CD14-positive monocyte (primary cell): ENCODE results near the gene GAGE10. TPM values are rescaled to one million over a fixed set of nuclear protein-coding genes. Genes with fewer than 3 reads are reported as not detected.
"Not testable (repeated sequence)": the region's sequence is repeated elsewhere in the genome, so short reads cannot be mapped to it uniquely, and the experiment has no call there.

Source experiments
- DNase-seq, 3 donors: peaks; one replicate each; pipeline ENCODE4 v3.0.0-alpha.2; 2011 to 2022
- H2AFZ ChIP-seq: 2 replicates; pipeline ENCODE4 v1.6.0; 2012; ENCODE audit warnings: mild to moderate bottlenecking, low read depth, low read length, inconsistent platforms; ENCODE audit not compliant: insufficient read depth, poor library complexity, severe bottlenecking
- H3K27ac ChIP-seq, 2 donors: 1 replicate in 1 of 2; 2 replicates in 1 of 2; pipeline ENCODE4 v1.5.1; 2012 to 2013; ENCODE audit warnings: low read length in 2 of 2, control low read depth in 1 of 2, inconsistent platforms in 1 of 2, low read depth in 1 of 2, mild to moderate bottlenecking in 1 of 2
- H3K27me3 ChIP-seq, 2 donors: one replicate each; pipeline versions ENCODE4 v1.6.0 to v1.6.1; 2011 to 2013; ENCODE audit warnings: low read length in 2 of 2; ENCODE audit not compliant: control insufficient read depth in 2 of 2, insufficient read depth in 2 of 2
- H3K36me3 ChIP-seq, 2 donors: replicated peaks in 1 of 2; 1 replicate in 1 of 2; 2 replicates in 1 of 2; pipeline versions ENCODE4 v1.5.1 to v1.6.1; 2012 to 2013; ENCODE audit warnings: low read length in 2 of 2, control low read depth in 1 of 2, inconsistent platforms in 1 of 2, mild to moderate bottlenecking in 1 of 2; ENCODE audit not compliant: insufficient read depth in 2 of 2, control insufficient read depth in 1 of 2
- H3K4me1 ChIP-seq, 2 donors: 1 replicate in 1 of 2; 2 replicates in 1 of 2; pipeline versions ENCODE4 v1.5.1 to v1.6.1; 2012 to 2013; ENCODE audit warnings: low read length in 2 of 2, control low read depth in 1 of 2, inconsistent platforms in 1 of 2, mild to moderate bottlenecking in 1 of 2, moderate library complexity in 1 of 2; ENCODE audit not compliant: insufficient read depth in 2 of 2, control insufficient read depth in 1 of 2
- H3K4me2 ChIP-seq: replicated peaks from 2 replicates; pipeline ENCODE3; 2012; ENCODE audit warnings: low read length, moderate library complexity, mild to moderate bottlenecking; ENCODE audit not compliant: poor library complexity, severe bottlenecking; ENCODE audit errors: extremely low read depth
- H3K4me3 ChIP-seq, 3 experiments: fragments of 200-600 bp in 1 of 3; sonication (generic) in 1 of 3; replicated peaks in 1 of 3; 1 replicate in 2 of 3; 2 replicates in 1 of 3; pipeline ENCODE4 v1.5.1; 2011 to 2013; ENCODE audit warnings: low read length in 3 of 3, mild to moderate bottlenecking in 3 of 3, control low read depth in 2 of 3, low read depth in 2 of 3, inconsistent platforms in 1 of 3, moderate library complexity in 1 of 3
- H3K79me2 ChIP-seq: 2 replicates; pipeline ENCODE4 v1.6.0; 2012; ENCODE audit warnings: mild to moderate bottlenecking, control low read depth, inconsistent platforms, low read length, moderate library complexity; ENCODE audit not compliant: insufficient read depth
- H3K9ac ChIP-seq: 2 replicates; pipeline ENCODE4 v1.6.0; 2017; ENCODE audit warnings: low read length, mild to moderate bottlenecking; ENCODE audit not compliant: insufficient read depth, poor library complexity, severe bottlenecking
- H3K9me3 ChIP-seq, 2 donors: replicated peaks in 1 of 2; 1 replicate in 1 of 2; 2 replicates in 1 of 2; pipeline versions ENCODE4 v1.5.1 to v1.6.1; 2012 to 2013; ENCODE audit warnings: low read length in 2 of 2, control low read depth in 1 of 2; ENCODE audit not compliant: control insufficient read depth in 1 of 2, insufficient read depth in 1 of 2
- H4K20me1 ChIP-seq: 2 replicates; pipeline ENCODE4 v1.6.0; 2012; ENCODE audit warnings: mild to moderate bottlenecking, low read length, control low read depth, moderate library complexity; ENCODE audit not compliant: insufficient read depth
- H3K27ac Mint-ChIP-seq, 7 donors: one replicate each; pipeline ENCODE4 v1.8.0; 2020; ENCODE audit warnings: mild to moderate bottlenecking in 7 of 7, mixed read lengths in 7 of 7, moderate library complexity in 6 of 7, inconsistent platforms in 2 of 7
- H3K27me3 Mint-ChIP-seq, 3 donors: one replicate each; pipeline ENCODE4 v1.8.0; 2021 to 2022; ENCODE audit warnings: low read depth in 3 of 3, mild to moderate bottlenecking in 3 of 3, mixed read lengths in 3 of 3, moderate library complexity in 3 of 3, inconsistent platforms in 1 of 3
- H3K36me3 Mint-ChIP-seq, 2 donors: one replicate each; pipeline ENCODE4 v1.8.0; 2020; ENCODE audit warnings: mixed read lengths in 2 of 2, inconsistent platforms in 1 of 2, mild to moderate bottlenecking in 1 of 2
- H3K4me1 Mint-ChIP-seq: one replicate; pipeline ENCODE4 v1.8.0; 2020; ENCODE audit warnings: mild to moderate bottlenecking, mixed read lengths
- H3K4me3 Mint-ChIP-seq, 2 donors: one replicate each; pipeline ENCODE4 v1.8.0; 2020; ENCODE audit warnings: mild to moderate bottlenecking in 2 of 2, mixed read lengths in 2 of 2, moderate library complexity in 1 of 2
- H3K9me3 Mint-ChIP-seq, 7 donors: one replicate each; pipeline ENCODE4 v1.8.0; 2020 to 2022; ENCODE audit warnings: mixed read lengths in 7 of 7, mild to moderate bottlenecking in 6 of 7, moderate library complexity in 6 of 7, inconsistent platforms in 2 of 7
- CTCF ChIP-seq: fragments of 200-600 bp; IDR thresholded peaks from one replicate; pipeline ENCODE4 v1.8.0; 2022; ENCODE audit warnings: antibody characterized with exemption, mild to moderate bottlenecking
- WGBS: methylation state at CpG from one replicate; pipeline ENCODE4 v1.1.5; 2013; ENCODE audit warnings: missing lambda C conversion rate; ENCODE audit not compliant: insufficient coverage; 5-methylcytosine and 5-hydroxymethylcytosine counted together
- intact Hi-C, 2 donors: fragments of 100-400 bp; cut with micrococcal nuclease; formaldehyde crosslinking; loops; one replicate each; pipeline versions ENCODE4 v1.15.0 to v1.15.1; 2023
- polyA plus RNA-seq, 3 donors: library from polyadenylated mRNA; depleted of rRNA in 1 of 3; unstranded in 2 of 3; stranded (reverse) in 1 of 3; fragments of 300-500 nt in 2 of 3; fragments of >200 nt in 1 of 3; fragmentation: Illumina TruSeq in 2 of 3; gene quantifications; 1 replicate in 2 of 3; 2 replicates in 1 of 3; pipeline ENCODE4 v1.2.3, GENCODE V29; 2012 to 2021

GAGE10 gene
- polyA plus RNA-seq, 3 donors, result not detected

- H3K9me3 Mint-ChIP-seq, result peaks cover 0 to 2% (median 0%) of the 10 kb centered on the region in 7 donors
- intact Hi-C loops, result loop anchor here in 1 of 2 donors (10.0 kb wide), 1 partner anchor 463 kb away; no protein-coding TSS in a partner anchor
- peak overlapping the region; percentile 27 to 30 for H3K4me3 Mint-ChIP-seq
- no peaks in the 10 kb centered on the region for H3K9me3 ChIP-seq
- H3K4me1 Mint-ChIP-seq, result peaks cover 5% of the 10 kb centered on the region
- peak overlapping the region in 2 of 7 donors; percentile 65 to 78 for H3K27ac Mint-ChIP-seq
- peak overlapping the region; percentile 59 for H2AFZ ChIP-seq
- TF ChIP-seq CTCF, result peak; percentile 60
- peaks cover 0 to 11% (median 4%) of the 10 kb centered on the region in 3 donors for H3K27me3 Mint-ChIP-seq
- 29% methylated on average over 6 of the region's 11 CpGs for WGBS
- H3K4me3 ChIP-seq, result no peak overlapping the region
- H3K27ac ChIP-seq, result no peak overlapping the region
- H3K79me2 ChIP-seq, result no peaks in the 10 kb centered on the region
- H3K9ac ChIP-seq, result no peak overlapping the region
- H3K4me2 ChIP-seq, result peak overlapping the region; percentile 49
- no peaks in the 10 kb centered on the region for H3K27me3 ChIP-seq
- no peaks in the 10 kb centered on the region for H3K36me3 Mint-ChIP-seq
- H3K36me3 ChIP-seq, result no peaks in the 10 kb centered on the region
- DNase-seq, result peak; percentile 39 to 53 (median 47)
- H4K20me1 ChIP-seq, result no peaks in the 10 kb centered on the region
- no peaks in the 10 kb centered on the region for H3K4me1 ChIP-seq
Observed at GRCh38 chrX:49291615-49292337, 11.7 kb upstream of the GAGE10 start.

DNA sequence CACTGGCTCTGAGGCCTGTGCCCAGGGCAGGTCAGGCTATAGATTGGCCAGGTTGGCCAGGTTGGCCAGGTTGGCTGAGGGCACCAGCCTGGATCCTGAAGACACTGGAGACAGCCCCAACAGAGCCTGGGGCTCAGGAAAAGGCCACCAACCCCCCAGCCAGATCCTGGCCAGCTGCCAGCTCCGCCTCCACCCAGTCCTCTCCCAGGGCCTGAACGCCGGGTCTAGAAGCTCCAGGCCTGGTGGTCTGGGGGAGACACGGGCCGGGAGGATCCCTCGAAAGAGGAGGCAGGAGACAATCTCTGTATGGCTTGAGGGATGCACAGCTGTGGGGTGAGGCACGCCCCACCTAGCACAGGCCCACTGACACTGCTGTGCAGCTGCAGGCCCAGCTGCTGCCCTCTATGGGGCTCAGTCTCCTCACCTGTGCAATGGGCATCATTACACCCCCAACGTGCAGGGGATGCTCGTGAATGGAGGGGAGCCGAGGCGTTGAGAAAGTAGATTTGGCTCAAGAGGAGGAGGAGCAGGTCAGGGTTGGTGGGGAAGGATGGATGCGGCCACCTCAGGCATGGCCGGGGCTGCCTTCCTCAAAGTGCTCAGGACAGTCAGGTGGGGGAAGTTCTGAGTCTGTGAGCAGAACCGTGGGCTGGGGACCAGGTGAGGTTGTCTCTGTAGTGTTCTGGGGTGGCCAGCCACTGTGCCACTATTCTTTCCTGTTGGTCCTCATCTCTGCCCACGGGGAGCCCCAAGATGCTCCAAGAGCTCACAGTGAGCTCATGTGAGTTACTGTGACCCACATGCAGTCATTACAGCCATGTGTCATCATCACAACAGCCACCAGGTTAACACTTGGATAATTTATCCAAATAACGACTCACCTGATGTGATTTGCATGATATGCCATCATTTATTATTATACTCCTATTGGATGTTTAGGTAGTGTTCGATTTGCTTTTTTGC lies 10.8 kb upstream of the GAGE10 start:
- Mint-ChIP-seq H3K36me3 (no peaks in the 10 kb centered on the region), H3K27ac (peak overlapping the region in 2 of 7 donors; percentile 65 to 78), H3K4me1 (peaks cover 5% of the 10 kb centered on the region), H3K9me3 (peaks cover 0 to 2% (median 0%) of the 10 kb centered on the region in 7 donors), H3K27me3 (peaks cover 0 to 13% (median 4%) of the 10 kb centered on the region in 3 donors), H3K4me3 (no peak overlapping the region)
- Histone ChIP-seq H2AFZ (peak overlapping the region; percentile 59), H3K9ac (no peak overlapping the region), H3K9me3 (no peaks in the 10 kb centered on the region), H3K36me3 (no peaks in the 10 kb centered on the region), H3K4me3 (no peak overlapping the region), H3K4me1 (no peaks in the 10 kb centered on the region), H4K20me1 (no peaks in the 10 kb centered on the region), H3K27me3 (no peaks in the 10 kb centered on the region), H3K4me2 (peak overlapping the region; percentile 49), H3K79me2 (no peaks in the 10 kb centered on the region), H3K27ac (no peak overlapping the region)
- DNase-seq, result no peak
- intact Hi-C loops, result loop anchor here in 1 of 2 donors (10.0 kb wide), 1 partner anchor 462 kb away; no protein-coding TSS in a partner anchor
- WGBS, result 88% methylated on average over 4 of the region's 17 CpGs
- no peak for TF ChIP-seq CTCF

GRCh38 chrX:49299293-49299692 lies 4.2 kb upstream of the GAGE10 start:
- H3K36me3 Mint-ChIP-seq, H3K27ac Mint-ChIP-seq, H4K20me1 ChIP-seq, H3K4me3 ChIP-seq, H3K27me3 ChIP-seq, H2AFZ ChIP-seq, H3K27ac ChIP-seq, H3K4me1 Mint-ChIP-seq, H3K4me1 ChIP-seq, H3K79me2 ChIP-seq, H3K36me3 ChIP-seq, H3K4me3 Mint-ChIP-seq, DNase-seq, H3K9ac ChIP-seq, H3K9me3 ChIP-seq, H3K4me2 ChIP-seq, H3K9me3 Mint-ChIP-seq: not testable (repeated sequence)
- intact Hi-C loops, result loop anchor here in 1 of 2 donors (10.0 kb wide), 1 partner anchor 456 kb away; no protein-coding TSS in a partner anchor
- H3K27me3 Mint-ChIP-seq, result peaks cover 0 to 19% (median 2%) of the 10 kb centered on the region in 3 donors
- WGBS, result 100% methylated on average over 1 of the region's 5 CpGs
